ENCODE data around the gene GPR183. TPM values are rescaled to one million over a fixed set of nuclear protein-coding genes. Genes with fewer than 3 reads are reported as not detected.

Gene GPR183, protein sequence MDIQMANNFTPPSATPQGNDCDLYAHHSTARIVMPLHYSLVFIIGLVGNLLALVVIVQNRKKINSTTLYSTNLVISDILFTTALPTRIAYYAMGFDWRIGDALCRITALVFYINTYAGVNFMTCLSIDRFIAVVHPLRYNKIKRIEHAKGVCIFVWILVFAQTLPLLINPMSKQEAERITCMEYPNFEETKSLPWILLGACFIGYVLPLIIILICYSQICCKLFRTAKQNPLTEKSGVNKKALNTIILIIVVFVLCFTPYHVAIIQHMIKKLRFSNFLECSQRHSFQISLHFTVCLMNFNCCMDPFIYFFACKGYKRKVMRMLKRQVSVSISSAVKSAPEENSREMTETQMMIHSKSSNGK
- 5.4 TPM for total RNA-seq

DNA sequence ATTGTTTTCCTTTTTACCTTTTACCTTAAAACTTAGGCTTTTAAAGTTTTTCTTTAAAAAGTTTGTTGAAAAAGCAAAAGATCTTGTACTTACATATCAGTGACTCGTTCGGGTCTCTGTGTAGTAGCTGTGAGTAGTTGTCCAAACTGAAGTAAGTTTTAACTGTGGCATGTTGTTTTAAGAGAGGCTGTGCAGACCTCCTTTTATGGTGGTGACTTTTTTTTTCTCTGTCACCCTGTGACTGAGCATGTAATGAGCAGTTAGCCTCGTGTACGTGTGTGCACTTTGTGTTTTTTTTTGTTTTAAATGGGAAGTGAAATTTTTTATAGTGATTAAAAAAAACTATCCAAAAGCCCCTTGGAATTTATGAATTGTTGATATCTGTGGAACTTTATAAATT lies at the start of gene GPR183:
GPR183 (minus strand) TSS at position 153 of the 400 bp plus-strand sequence. CDS start 11,254 bp downstream, outside the sequence.
- DNase-seq (ENCODE audit: low spot score) = no peak

DNA sequence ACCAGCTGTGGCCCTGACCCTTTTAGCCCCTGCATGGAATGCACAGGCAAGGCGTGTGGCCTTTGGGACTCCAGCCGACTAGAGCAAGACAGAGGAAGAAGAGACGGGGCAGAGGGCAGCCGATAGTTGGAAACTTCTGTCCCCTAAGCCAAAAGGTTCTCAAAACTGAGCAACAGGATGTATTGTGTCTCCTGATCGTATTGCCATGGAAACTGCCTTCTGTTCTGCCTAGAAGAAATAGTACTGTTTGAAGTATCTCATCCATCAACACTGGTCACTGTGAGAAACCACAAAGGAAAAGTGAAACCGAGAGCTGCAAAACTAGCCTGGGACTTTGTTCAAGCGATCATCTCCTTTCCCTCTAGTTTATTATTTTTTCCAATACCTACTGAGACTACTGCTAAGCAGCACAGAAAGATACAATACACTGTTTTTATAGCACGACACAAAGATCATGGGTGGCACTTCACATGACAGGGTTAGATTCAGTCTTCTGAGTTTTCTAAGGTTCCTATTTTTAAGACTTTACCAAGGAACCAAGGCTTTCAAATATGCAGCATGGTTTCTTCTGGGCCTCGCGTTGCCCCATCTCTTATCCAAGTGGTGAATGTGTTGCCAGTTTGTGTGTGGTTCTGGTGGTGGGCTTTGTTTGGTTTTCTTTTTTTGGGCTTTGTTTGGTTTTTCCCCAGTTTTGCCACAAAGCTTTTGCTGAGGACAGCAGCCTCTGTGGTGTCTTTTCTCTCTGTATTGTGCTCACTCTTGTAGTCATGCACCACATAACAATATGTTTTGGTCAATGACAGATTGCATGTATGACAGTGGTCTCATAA lies 49.3 kb upstream of the GPR183 start:
- DNase-seq (ENCODE audit: low spot score) = no peak

DNA sequence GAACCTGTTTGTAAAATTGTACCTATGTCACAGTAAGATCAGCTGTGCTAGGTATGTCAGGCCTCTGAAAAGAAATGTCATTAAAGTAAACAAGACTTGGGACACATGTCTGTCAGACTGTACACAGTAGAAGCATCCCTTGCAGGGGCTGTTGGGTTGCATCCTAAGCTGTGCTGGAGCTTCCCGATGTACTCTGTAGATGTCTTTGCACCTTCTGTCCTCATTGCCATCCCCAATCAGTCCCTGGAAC lies 48.7 kb upstream of the GPR183 start:
- no peak for DNase-seq (ENCODE audit: low spot score)

DNA sequence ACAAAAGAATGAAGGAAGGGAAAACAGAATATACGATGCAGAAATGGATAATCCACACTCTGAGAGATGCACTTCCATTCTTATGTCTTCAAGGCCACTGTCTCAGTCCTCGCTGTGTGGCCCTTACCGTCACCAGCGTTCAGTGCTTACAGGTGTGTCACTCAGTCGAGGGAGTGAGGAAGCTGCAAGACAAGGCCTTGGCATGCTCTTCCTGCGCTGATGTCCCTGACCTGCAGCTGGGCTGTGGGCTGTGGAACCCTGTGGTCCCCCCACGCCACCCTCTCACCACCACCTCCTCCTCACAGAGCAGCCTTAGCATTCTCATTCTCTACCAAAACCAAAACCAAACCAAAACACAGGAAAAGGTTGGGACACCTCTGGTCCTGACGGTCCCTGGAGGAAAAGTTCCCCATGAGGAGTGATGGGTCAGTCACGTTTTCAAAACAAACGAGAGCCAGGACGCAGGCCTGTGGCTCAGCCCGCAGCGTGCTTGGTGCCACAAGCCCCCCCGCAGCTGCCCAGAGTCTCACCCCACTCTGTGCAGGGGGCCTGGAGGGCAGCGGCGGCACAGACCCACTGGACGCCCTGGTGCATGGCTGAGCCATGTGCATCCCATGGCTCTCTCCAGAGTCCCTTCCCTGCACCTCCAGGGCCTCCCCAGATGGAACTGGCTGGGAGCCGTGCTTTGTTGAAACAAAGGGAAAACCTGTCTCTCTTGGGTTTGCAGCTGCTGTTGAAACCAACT lies 48.2 kb upstream of the GPR183 start:
- no peak for DNase-seq (ENCODE audit: low spot score)

DNA sequence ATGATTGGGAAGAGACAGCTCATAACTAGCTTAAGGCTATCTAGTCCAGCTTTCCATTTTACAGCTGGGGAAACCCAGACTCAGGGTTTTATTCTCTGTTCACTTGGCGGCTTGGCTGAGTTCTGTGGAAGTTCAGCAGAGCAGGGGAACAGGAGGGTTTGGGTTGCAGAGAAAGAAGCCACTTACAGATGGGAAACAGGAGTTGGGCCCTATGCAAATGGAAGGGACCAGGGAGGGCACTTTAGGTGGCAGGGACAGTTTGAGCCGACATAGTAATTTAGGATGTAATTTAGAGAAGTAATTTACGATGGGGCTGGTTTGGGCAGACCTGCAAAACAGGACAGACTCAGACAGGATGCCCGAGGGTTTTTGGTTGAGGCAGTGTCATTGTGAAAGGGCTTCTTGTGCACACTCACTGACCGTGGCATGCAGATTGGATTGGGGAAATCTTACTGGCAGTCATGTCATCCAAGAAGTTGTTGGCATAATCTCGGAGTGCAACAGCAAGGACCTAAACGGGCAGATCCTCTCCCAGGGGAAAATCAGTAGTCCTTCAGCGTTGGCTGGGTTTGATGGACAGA lies 47.3 kb upstream of the GPR183 start:
- DNase-seq (ENCODE audit: low spot score) = no peak

DNA sequence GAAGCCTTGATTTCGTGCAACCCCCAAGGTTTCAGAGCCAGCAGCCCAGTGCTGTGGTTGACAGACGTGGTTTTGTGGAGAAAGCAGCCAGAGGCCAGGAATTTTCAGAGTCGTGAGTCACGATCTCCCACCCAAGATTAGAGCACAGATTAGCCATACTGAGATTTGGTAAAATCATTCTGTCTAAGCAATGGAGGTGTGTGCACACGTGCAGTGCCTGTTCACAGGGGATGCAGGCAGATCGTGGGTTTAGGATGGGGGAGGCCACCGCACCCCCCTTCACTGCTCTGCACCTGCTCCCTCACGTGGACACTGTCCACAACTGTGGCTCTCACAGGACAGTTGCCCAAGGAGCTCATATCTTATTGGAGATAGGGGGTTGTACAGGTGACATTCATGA lies 46.6 kb upstream of the GPR183 start:
- no peak for DNase-seq (ENCODE audit: low spot score)

DNA sequence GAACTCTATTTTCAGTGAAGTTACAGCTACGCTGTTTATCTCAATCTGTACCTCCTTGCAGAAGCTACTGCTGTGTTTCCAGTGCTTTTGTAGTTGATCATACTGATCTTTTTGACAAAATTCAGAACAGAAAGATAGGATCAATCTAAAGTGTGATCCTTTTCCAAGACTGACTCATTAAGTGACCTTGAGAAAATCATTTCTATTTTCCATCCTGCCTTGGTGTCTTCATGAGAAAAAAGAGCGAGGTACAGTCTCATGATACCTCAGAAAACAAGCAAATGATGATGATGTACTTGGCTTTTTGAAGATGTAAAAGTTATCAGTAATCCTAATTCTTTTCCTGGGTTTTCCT lies 46.0 kb upstream of the GPR183 start:
- DNase-seq (ENCODE audit: low spot score) = no peak

DNA sequence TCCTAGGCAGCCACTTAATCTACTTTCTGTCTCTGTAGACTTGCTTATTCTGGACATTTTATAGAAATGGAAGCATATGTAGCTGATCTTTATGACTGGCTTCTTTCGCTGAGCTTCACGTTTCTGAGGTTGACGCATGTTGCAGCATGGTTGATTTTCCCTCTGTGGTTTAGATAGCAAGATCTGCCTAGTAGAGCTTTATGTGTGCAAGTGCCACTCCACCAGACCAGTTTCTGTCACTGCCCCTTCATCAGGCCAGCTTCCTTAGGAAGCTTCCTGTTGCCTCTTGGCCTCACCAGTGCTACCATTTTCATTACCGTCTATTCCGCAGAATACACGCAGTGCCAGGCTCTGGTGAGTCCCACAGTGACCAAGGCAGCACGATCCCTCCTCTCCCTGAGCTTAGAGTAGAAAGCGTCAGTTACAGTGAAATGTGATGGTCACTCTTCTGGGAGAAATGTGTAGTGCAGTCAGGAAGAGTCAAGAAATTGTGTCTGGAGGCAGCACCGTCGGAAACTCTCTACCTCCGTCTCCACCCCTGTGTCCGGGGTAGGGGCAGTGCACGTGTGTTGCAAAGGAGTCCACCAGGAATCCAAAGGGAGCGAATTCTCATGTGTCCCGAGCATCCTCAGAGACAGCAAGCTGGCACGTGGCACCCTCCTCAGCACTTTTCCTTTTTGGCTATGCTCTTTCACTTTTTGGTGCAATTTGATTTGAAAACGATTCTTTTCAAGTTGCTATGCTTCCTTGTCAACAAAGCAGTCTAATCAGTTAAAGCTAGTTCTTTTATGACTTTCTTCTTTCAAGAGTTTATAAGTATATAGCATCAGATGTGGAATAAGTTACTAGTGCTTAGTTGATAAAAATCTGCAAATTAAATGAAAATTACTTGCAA lies 45.4 kb upstream of the GPR183 start:
- DNase-seq (ENCODE audit: low spot score) = no peak

DNA sequence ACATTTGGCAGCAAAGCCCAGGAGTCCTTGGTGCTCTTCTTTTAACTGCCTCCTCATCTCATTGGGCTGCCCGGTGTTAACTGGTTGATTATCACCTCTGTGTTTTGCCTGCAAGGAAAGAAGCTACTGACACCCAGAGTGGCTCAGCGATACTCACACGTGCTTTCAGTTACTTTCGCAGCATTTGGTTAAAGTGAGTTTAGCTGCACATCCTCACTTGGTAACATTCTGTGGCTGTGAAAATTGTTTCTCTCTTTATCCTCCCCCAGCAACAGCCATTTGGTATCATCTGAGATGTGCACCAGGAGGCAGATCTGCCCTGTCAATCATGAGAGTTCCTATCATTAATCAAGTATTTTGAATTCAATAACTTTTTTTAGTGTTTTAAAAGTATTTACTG lies 44.6 kb upstream of the GPR183 start:
- no peak for DNase-seq (ENCODE audit: low spot score)

DNA sequence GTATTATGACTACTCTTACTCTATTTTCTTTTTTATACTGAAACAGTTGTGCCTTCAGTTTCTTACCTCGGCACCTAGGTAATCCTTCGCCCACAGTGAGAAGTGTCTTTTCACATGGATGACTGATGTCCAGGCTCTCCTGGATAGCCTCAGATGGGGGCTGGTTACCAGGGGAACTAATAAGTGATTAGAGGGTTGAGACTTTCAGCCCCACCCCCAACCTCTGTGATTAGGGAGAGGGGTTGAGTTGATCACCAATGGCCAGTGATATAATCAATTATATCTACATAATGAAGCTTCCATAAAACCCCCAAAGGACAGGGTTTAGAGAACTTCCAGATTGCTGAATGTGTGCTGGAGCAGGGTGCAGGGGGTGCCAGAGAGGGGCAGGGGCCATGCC lies 43.0 kb upstream of the GPR183 start:
- no peak for DNase-seq (ENCODE audit: low spot score)

DNA sequence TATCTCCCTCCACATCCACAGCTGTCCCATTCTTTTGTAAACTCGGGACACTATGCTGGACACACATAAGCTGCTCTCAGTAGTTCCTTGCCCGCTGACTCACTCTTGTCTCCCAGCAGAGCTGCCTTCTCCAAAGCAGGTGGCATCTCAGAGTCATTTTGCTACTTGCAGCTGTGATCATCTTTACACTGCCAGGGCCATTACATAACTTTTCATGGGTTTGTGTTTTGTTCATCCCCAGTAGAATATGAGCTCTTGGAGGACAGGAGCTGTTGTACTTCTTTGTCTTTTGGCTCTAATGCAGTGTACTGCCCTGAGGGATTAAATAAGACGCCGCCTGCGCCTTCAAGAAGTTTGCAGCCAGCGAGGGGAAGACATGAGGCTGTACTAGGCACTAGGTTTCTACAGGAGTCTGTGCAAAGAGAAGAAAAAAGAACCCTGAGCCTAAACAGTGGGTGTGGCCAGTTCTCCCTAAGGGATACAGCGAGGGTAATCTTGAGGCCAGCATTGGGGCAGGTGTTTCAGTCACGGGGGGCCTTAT lies 40.8 kb upstream of the GPR183 start:
- DNase-seq (ENCODE audit: low spot score) = no peak

DNA sequence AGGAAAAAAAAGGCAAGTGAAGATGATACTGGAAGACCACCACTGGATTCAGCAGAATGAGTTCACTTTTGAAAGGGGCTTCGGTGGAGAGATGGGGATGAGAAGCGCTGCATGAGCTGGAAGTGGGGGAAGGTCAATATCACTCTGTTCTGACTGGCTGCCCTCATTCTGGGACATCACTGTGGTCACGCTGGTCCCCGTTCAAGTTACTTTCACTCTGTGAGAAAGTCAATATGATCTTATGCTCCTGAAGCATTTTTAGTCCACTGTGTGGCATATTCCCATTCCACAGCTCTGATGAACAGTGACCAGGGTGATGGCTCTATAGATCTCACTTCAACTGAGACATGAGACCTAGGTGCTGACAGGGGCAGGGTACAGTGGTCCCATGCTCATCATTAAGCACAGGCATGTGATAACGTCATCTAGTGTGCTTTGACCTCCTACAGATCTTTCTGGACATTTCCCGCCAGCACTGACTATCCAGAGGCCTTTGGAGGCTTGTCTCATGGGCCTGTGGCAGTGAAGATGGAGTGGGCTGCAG lies 40.2 kb upstream of the GPR183 start:
- no peak for DNase-seq (ENCODE audit: low spot score)

DNA sequence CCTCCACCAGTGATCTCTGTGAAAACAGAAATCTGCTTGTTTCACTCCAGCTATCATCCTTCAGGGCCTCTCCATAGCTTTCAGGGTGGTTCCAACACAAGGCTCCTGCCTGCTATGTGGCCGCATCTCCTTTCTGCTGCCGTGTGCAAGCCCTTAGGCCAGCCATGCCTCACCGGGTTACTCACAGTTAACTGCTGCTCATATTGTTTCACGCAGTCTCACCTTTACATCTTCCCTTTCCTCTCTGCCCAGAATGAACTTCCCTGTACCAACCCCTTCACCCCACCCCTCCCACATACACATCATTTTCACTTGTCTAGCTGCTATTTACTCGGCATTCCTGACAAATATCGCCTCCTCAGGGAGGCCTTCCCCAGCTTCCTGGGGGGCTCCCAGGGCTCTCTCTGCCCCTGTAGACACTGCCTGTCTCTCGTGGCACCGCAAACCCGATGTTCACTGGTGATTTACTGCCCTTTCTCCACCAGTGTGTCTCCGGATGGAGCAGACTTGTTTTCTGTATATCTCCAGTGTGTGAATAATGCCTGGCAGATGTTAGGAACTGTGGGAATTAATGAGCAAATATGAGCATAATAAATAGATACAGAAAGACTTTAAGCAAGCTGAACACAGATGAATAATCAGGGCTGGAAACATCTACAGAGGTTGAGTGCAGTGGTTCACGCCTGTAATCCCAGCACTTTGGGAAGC lies 39.3 kb upstream of the GPR183 start:
- no peak for DNase-seq (ENCODE audit: low spot score)

DNA sequence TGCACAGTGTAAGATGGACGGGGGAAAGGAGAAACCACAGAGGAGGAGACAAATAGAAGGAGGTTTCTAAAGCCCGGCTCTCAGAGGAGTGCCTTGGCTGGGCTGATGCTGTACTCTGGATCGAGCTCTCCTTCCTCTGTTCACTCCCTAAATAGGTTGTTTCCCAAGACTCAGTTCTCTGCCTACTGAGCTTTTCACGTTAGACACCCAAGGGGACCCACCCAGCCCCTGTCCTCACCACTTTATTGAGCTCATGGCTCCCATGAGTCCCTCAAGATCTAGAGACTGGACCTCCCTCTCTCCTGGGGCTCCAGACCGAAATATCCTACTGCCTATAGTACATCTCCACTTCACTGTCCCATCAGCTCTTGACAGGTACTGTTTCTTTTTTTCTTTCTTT lies 38.1 kb upstream of the GPR183 start:
- DNase-seq (ENCODE audit: low spot score) = no peak

DNA sequence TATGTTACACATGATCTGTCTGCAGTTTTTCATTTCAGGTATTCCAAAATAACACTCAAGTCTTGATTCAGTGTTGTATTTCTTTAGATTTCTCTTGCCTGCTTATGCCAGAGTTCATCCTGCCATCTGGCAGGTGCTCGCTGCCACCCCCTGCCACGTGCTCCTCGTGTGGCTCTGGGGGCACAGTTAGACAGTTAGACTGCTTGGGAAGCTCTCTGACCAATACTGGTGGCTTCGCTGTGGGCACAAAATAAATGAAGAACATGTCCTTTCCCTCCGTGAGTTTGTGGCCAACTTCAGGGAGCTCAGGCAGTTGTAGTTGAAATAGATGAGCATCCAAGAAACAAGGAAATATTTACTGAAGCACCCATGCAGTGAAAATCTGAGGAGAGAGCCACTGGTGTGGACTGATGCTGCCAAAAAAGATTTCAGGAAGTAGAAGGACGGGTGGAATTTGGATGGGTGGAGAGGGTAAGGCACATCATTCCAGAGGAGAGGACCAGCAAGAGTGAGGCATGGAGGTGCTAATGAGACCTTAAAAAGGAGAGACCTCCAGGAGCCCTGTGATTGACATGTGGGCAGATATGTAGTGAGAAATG lies 37.5 kb upstream of the GPR183 start:
- no peak for DNase-seq (ENCODE audit: low spot score)

DNA sequence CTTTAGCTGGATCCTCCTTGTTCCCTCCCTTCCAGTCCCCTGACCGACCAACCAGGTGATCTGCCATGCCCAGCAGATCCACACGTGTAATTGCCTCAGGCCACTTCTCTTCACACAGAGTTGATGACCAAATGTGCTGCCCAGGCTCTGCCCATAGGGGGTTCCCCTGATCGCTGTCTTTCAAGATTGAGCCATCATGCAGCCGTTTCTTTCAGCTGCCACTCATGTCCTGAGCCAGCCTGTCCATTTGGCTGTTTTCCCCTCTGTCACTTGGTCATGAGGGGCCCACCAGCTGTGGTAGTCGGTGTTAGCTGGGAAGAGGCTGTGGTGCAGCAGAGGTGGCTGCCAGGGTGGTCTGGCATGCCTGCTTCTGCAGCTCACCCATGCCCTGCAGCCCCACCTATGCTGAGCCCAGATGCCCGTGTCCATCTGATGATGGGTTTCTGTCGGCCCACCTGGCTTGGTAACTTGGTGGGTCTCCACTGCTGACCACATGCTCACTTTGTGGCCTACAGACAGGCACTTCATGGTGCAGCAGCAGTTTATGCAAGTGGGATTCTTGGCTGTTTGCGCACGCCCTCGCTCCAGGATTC lies 35.6 kb upstream of the GPR183 start:
- DNase-seq (ENCODE audit: low spot score) = no peak

DNA sequence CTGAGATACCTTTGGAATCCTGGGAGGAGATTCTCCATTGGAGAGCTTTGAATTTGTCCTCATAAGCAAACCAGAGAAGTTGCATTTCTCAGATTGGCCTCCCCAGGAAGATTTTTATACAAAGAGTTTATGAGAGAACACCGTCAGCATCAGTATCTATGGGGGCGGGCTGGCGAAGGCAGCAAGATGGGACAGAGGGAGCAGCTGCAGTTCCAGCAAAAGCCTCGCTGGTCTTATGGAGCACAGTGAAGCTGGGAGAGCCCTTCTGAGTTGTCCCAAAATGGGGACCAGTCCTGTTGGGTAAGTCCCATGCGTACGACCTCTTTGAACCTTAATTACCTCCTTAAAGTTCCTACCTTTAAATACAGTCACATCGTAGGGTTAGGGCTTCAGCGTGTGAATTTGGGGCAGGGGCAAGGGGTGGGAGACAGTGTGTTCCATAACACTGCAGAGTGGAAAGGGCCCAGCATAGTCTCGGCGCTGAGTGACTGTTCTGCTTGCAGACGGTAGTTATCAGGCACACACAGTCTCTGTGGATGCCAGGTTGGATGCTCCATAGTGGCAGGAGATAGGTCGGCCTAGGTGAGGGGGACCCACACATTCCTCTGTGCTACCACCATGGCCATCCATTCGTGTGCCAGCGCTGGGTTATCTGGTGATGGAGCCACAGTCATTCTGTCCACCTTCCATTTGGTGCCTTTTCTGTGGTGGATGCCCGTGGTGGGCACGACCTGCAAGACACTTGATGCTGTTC lies 34.9 kb upstream of the GPR183 start:
- DNase-seq (ENCODE audit: low spot score) = no peak

DNA sequence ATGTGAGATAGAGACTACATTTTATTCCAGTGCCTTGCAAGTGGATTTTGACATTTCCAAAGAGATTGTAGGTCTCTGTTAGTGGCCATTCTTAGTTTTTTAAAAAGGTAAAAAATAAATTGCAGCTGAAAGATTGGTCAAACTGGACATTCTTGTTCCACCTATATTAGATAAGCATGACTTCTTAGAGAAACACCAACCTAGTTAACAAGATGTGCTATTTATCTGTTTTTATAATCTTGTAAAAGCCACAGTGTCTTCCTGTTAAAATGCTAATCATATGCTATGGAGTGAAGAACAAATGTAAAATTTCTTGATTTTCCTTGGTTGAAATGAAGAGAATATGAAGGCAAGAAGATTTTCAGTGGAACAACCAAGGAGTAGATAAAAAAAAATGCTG lies 33.4 kb upstream of the GPR183 start:
- DNase-seq (ENCODE audit: low spot score) = no peak

Data from ureter (tissue), 1 donor.